Measurements from ENCODE around the gene PHEX. TPM values are rescaled to one million over a fixed set of nuclear protein-coding genes. Genes with fewer than 3 reads are reported as not detected.
"Not testable (repeated sequence)": the region's sequence is repeated elsewhere in the genome, so short reads cannot be mapped to it uniquely, and the experiment has no call there.

PHEX gene
- total RNA-seq, 2 experiments from 2014 or later = 1.1 to 7.7 TPM

GRCh38 chrX:22278375-22278774 lies 246.2 kb downstream of the PHEX start:
- no peaks in the 10 kb centered on the region for H3K36me3 Mint-ChIP-seq
- DNase-seq = no peak
- H3K4me1 Mint-ChIP-seq = no peaks in the 10 kb centered on the region
- H3K27me3 Mint-ChIP-seq = no peaks in the 10 kb centered on the region
- H3K9me3 Mint-ChIP-seq (ENCODE audit: low read depth) = no peaks in the 10 kb centered on the region
- no peak for ATAC-seq
- no peak overlapping the region for H3K4me3 Mint-ChIP-seq
- CTCF ChIA-PET = no interaction called here
- H3K27ac Mint-ChIP-seq = no peak overlapping the region

GRCh38 chrX:22289209-22289608 lies 257.1 kb downstream of the PHEX start:
- CTCF ChIA-PET; H3K4me3 Mint-ChIP-seq; H3K36me3 Mint-ChIP-seq; H3K4me1 Mint-ChIP-seq; H3K27ac Mint-ChIP-seq; H3K27me3 Mint-ChIP-seq; DNase-seq; ATAC-seq; H3K9me3 Mint-ChIP-seq (ENCODE audit: low read depth): not testable (repeated sequence)

- no peaks in the 10 kb centered on the region for H3K27me3 Mint-ChIP-seq
- CTCF ChIA-PET = no interaction called here
These were observed 264.7 kb downstream of the PHEX start for GRCh38 chrX:22296871-22297270.

GRCh38 chrX:22300130-22300529 lies 268.0 kb downstream of the PHEX start:
- no peak for DNase-seq
- no peak overlapping the region for H3K4me3 Mint-ChIP-seq
- no peak overlapping the region for H3K27ac Mint-ChIP-seq
- CTCF ChIA-PET = no interaction called here
- no peaks in the 10 kb centered on the region for H3K36me3 Mint-ChIP-seq
- ATAC-seq = no peak
- H3K27me3 Mint-ChIP-seq = no peaks in the 10 kb centered on the region
- no peaks in the 10 kb centered on the region for H3K9me3 Mint-ChIP-seq (ENCODE audit: low read depth)
- no peaks in the 10 kb centered on the region for H3K4me1 Mint-ChIP-seq

More at GRCh38 chrX:22296871-22297270, 264.7 kb downstream of the PHEX start:
- Mint-ChIP-seq H3K36me3 (no peaks in the 10 kb centered on the region), H3K4me3 (no peak overlapping the region), H3K9me3 (ENCODE audit: low read depth) (no peaks in the 10 kb centered on the region), H3K27ac (no peak overlapping the region), H3K4me1 (no peaks in the 10 kb centered on the region)
- no peak for ATAC-seq
- no peak for DNase-seq

Other genes with a start within 250 kb of the PHEX start
- 1 to 10 TPM; 6.0 to 8.9 TPM for gene MBTPS2, start 192.7 kb upstream of the PHEX start, total RNA-seq
- 1 to 10 TPM; 1.3 to 1.7 TPM for gene YY2, start 176.3 kb upstream of the PHEX start, total RNA-seq
- gene SMS, start 91.6 kb upstream of the PHEX start, total RNA-seq = 10 to 100 TPM; 76.2 to 95.6 TPM
- gene CBLL2, start 240.6 kb downstream of the PHEX start, total RNA-seq = not detected